ENCODE measurements around the gene MAVS.
A peak's percentile ranks its signal among the peaks of the same experiment; 100 is the strongest.
"Not testable (repeated sequence)": the region's sequence is repeated elsewhere in the genome, so short reads cannot be mapped to it uniquely, and the experiment has no call there.

Gene MAVS

GRCh38 chr20:3857405-3857804 is 10.8 kb downstream of the MAVS start:
- no peak for DNase-seq

- no peak for DNase-seq
These were observed 12.1 kb downstream of the MAVS start for GRCh38 chr20:3858689-3859088.

- DNase-seq = no peak
These were observed 14.6 kb downstream of the MAVS start for GRCh38 chr20:3861191-3861590.

GRCh38 chr20:3862333-3862732 is 15.7 kb downstream of the MAVS start:
- DNase-seq = no peak

GRCh38 chr20:3863317-3863716 is 16.7 kb downstream of the MAVS start:
- no peak for DNase-seq

GRCh38 chr20:3864518-3864917 is 17.9 kb downstream of the MAVS start:
- DNase-seq = no peak

GRCh38 chr20:3865152-3865886 is 18.7 kb downstream of the MAVS start:
- no peak for DNase-seq

GRCh38 chr20:3865887-3866407 is 19.3 kb downstream of the MAVS start:
- DNase-seq = no peak

GRCh38 chr20:3866464-3866863 is 19.8 kb downstream of the MAVS start:
- no peak for DNase-seq

- DNase-seq = no peak
These were observed 21.2 kb downstream of the MAVS start for GRCh38 chr20:3867802-3868201.

GRCh38 chr20:3869839-3870634 is 23.4 kb downstream of the MAVS start:
- no peak for DNase-seq

GRCh38 chr20:3871550-3872265 is 25.1 kb downstream of the MAVS start:
- no peak for DNase-seq

GRCh38 chr20:3873507-3873906 is 26.9 kb downstream of the MAVS start:
- no peak for DNase-seq

- no peak for DNase-seq
These were observed 27.7 kb downstream of the MAVS start for GRCh38 chr20:3874194-3874844.

GRCh38 chr20:3875378-3875974 is 28.8 kb downstream of the MAVS start:
- no peak for DNase-seq

GRCh38 chr20:3876000-3876399 is 29.4 kb downstream of the MAVS start:
- DNase-seq = no peak

- no peak for DNase-seq
These were observed 30.0 kb downstream of the MAVS start for GRCh38 chr20:3876676-3877075.

GRCh38 chr20:3878921-3879274 is 32.3 kb downstream of the MAVS start:
- not testable (repeated sequence) for DNase-seq

- no peak for DNase-seq
These were observed 39.1 kb downstream of the MAVS start for GRCh38 chr20:3885715-3886114.

- DNase-seq = peak in 1 of 2 experiments; percentile 62
These were observed 41.4 kb downstream of the MAVS start for GRCh38 chr20:3887876-3888620.

GRCh38 chr20:3888622-3889488 is 42.2 kb downstream of the MAVS start, which contains the start of gene PANK2:
PANK2 (plus strand) TSS chr20:3889387.
- peak; percentile 98 to 100 for DNase-seq
